HCT116 (cell line): ENCODE results near the gene SPTY2D1. TPM values are rescaled to one million over a fixed set of nuclear protein-coding genes. Genes with fewer than 3 reads are reported as not detected.

ENCODE experiments used
- ATAC-seq: fragments of 200-7000 bp; cut with Tn5 transposase; 2 replicates; pipeline ENCODE4 v1.9.1; 2020; ENCODE audit warnings: mild to moderate bottlenecking, moderate library complexity
- BruUV-seq: library from RNA; stranded (reverse); fragments of 400-500 nt; replicated peaks from 2 replicates; lab custom pipeline; 2021; lab: Mats Ljungman, UMichigan
- CTCF ChIA-PET: fragments of 300-600 bp; sonication (Branson Sonifier 250); formaldehyde crosslinking; loops from one replicate; lab custom pipeline; 2021; ENCODE audit warnings: antibody characterized with exemption; lab: Charles Lee
- POLR2A ChIA-PET: fragments of 300-600, 350-600 bp; sonication (Branson Sonifier 250); formaldehyde crosslinking; loops from one replicate; lab custom pipeline; 2021; ENCODE audit warnings: antibody characterized with exemption; lab: Charles Lee
- RAD21 ChIA-PET, 2 experiments: fragments of 300-600 bp; sonication (Branson Sonifier 250); formaldehyde crosslinking; loops; one replicate each; lab custom pipeline; 2023; ENCODE audit warnings: low total read pairs in 2 of 2; ENCODE audit not compliant: uncharacterized antibody in 2 of 2, unreplicated experiment in 2 of 2, low non-redundant PET in 1 of 2; lab: Charles Lee
- DNase-seq: peaks from one replicate; pipeline ENCODE4 v3.0.0-alpha.2; 2010; ENCODE audit warnings: low read depth, low spot score
- H2AFZ ChIP-seq: fragments of 200-600 bp; shearing (Covaris generic), sonication (generic); 2 replicates; pipeline ENCODE4 v1.6.1; 2017; ENCODE audit warnings: low read depth, mixed run types, mixed read lengths, antibody characterized with exemption, low read length; ENCODE audit not compliant: poor library complexity, severe bottlenecking
- H3K27ac ChIP-seq: 2 replicates; pipeline ENCODE4 v1.5.1; 2012; ENCODE audit warnings: low read depth, low read length
- H3K27me3 ChIP-seq: fragments of 200-600 bp; sonication (generic); 2 replicates; pipeline ENCODE4 v1.6.1; 2016; ENCODE audit warnings: mixed run types, low read length, mixed read lengths; ENCODE audit not compliant: insufficient read depth
- H3K36me3 ChIP-seq, 2 experiments: fragments of 200-500 bp in 1 of 2; fragments of 200-600 bp in 1 of 2; sonication (Bioruptor generic) in 1 of 2; sonication (generic) in 1 of 2; 2 replicates each; pipeline versions ENCODE4 v1.5.1 to v1.6.1; 2014 to 2016; ENCODE audit warnings: low read length in 2 of 2, inconsistent platforms in 1 of 2, mixed read lengths in 1 of 2, mixed run types in 1 of 2; ENCODE audit not compliant: insufficient read depth in 2 of 2, control insufficient read depth in 1 of 2
- H3K4me1 ChIP-seq, 2 experiments: fragments of 200-600 bp in 1 of 2; sonication (generic) in 1 of 2; 2 replicates each; pipeline versions ENCODE4 v1.5.1 to v1.6.1; 2012 to 2017; ENCODE audit warnings: low read length in 2 of 2, inconsistent platforms in 1 of 2, mild to moderate bottlenecking in 1 of 2, mixed read lengths in 1 of 2, mixed run types in 1 of 2, moderate library complexity in 1 of 2; ENCODE audit not compliant: insufficient read depth in 2 of 2, control insufficient read depth in 1 of 2
- H3K4me2 ChIP-seq: fragments of 200-600 bp; sonication (generic); 2 replicates; pipeline ENCODE4 v1.6.1; 2017; ENCODE audit warnings: mixed run types, low read length, mixed read lengths
- H3K4me3 ChIP-seq, 2 experiments: fragments of 200-600 bp in 1 of 2; sonication (generic) in 1 of 2; replicated peaks in 1 of 2; 2 replicates each; pipeline ENCODE4 v1.5.1; 2011 to 2016; ENCODE audit warnings: low read length in 2 of 2, control low read depth in 1 of 2, low read depth in 1 of 2, mild to moderate bottlenecking in 1 of 2, mixed read lengths in 1 of 2, mixed run types in 1 of 2
- H3K79me2 ChIP-seq: fragments of 200-600 bp; sonication (generic); 2 replicates; pipeline ENCODE4 v1.6.1; 2017; ENCODE audit warnings: mild to moderate bottlenecking, mixed run types, low read length, moderate library complexity, mixed read lengths; ENCODE audit not compliant: insufficient read depth
- H3K9ac ChIP-seq: fragments of 200-600 bp; sonication (generic); 2 replicates; pipeline ENCODE4 v1.6.1; 2016; ENCODE audit warnings: low read length, mixed read lengths
- H3K9me2 ChIP-seq: fragments of 200-600 bp; sonication (generic), shearing (Covaris generic); 2 replicates; pipeline ENCODE4 v1.6.1; 2017; ENCODE audit warnings: mixed run types, mild to moderate bottlenecking, moderate library complexity; ENCODE audit not compliant: insufficient read depth
- H3K9me3 ChIP-seq, 2 experiments: fragments of 200-500 bp in 1 of 2; fragments of 200-600 bp in 1 of 2; sonication (Bioruptor generic) in 1 of 2; sonication (generic) in 1 of 2; 2 replicates each; pipeline ENCODE4 v1.6.1; 2014 to 2017; ENCODE audit warnings: low read length in 2 of 2, mixed read lengths in 2 of 2, inconsistent platforms in 1 of 2, low read depth in 1 of 2, mild to moderate bottlenecking in 1 of 2, mixed run types in 1 of 2, moderate library complexity in 1 of 2; ENCODE audit not compliant: control insufficient read depth in 1 of 2, insufficient read depth in 1 of 2
- H4K20me1 ChIP-seq: fragments of 200-600 bp; sonication (generic), shearing (Covaris generic); 2 replicates; pipeline ENCODE4 v1.6.1; 2017; ENCODE audit warnings: mixed run types, mild to moderate bottlenecking, moderate library complexity; ENCODE audit not compliant: insufficient read depth
- CBX3 ChIP-seq: IDR thresholded peaks from 2 replicates; pipeline ENCODE4 v1.6.1; 2012; ENCODE audit warnings: low read depth
- EGR1 ChIP-seq: IDR thresholded peaks from 2 replicates; pipeline ENCODE4 v1.6.1; 2012; ENCODE audit warnings: low read depth
- EZH2 ChIP-seq: fragments of 200-600 bp; sonication (generic); IDR thresholded peaks from 2 replicates; pipeline ENCODE4 v1.6.1; 2017; ENCODE audit warnings: antibody characterized with exemption, mixed run types
- EZH2phosphoT487 ChIP-seq: fragments of 200-600 bp; IDR thresholded peaks from 2 replicates; pipeline ENCODE4 v1.6.1; 2018; ENCODE audit warnings: antibody characterized with exemption, borderline replicate concordance
- FOSL1 ChIP-seq: IDR thresholded peaks from 2 replicates; pipeline ENCODE4 v1.6.1; 2012; ENCODE audit warnings: low read depth
- JUND ChIP-seq: IDR thresholded peaks from 2 replicates; pipeline ENCODE4 v1.6.1; 2012
- MAX ChIP-seq: IDR thresholded peaks from 2 replicates; pipeline ENCODE4 v1.6.1; 2012
- POLR2A ChIP-seq: IDR thresholded peaks from 2 replicates; pipeline ENCODE4 v1.7.0; 2011; ENCODE audit warnings: borderline replicate concordance; ENCODE audit not compliant: insufficient read depth, insufficient read length; ENCODE audit errors: extremely low read depth
- POLR2AphosphoS5 ChIP-seq: IDR thresholded peaks from 2 replicates; pipeline ENCODE4 v1.6.1; 2011; ENCODE audit warnings: mild to moderate bottlenecking, low read depth, low read length, moderate library complexity
- RAD21 ChIP-seq: IDR thresholded peaks from 2 replicates; pipeline ENCODE4 v1.6.1; 2012; ENCODE audit warnings: low read depth, mild to moderate bottlenecking
- SIN3A ChIP-seq: IDR thresholded peaks from 2 replicates; pipeline ENCODE4 v1.6.1; 2012; ENCODE audit warnings: low read depth
- SP1 ChIP-seq: IDR thresholded peaks from 2 replicates; pipeline ENCODE4 v1.6.1; 2012; ENCODE audit warnings: low read depth
- TCF7L2 ChIP-seq: IDR thresholded peaks from 2 replicates; pipeline ENCODE4 v1.7.0; 2011; ENCODE audit warnings: borderline replicate concordance, inconsistent platforms; ENCODE audit not compliant: insufficient read depth, insufficient read length; ENCODE audit errors: extremely low read depth
- YY1 ChIP-seq: IDR thresholded peaks from 2 replicates; pipeline ENCODE4 v1.6.1; 2011; ENCODE audit warnings: low read length, low read depth, moderate library complexity, mild to moderate bottlenecking; ENCODE audit not compliant: insufficient replicate concordance; ENCODE audit errors: extremely low read depth
- ZFX ChIP-seq: fragments of 450-650 bp; IDR thresholded peaks from 2 replicates; pipeline ENCODE4 v1.6.1; 2017
- ZNF274 ChIP-seq: fragments of 200-500 bp; sonication (Bioruptor generic); IDR thresholded peaks from 2 replicates; pipeline ENCODE4 v1.6.1; 2014; ENCODE audit warnings: mild to moderate bottlenecking, low read depth, low read length, inconsistent platforms
- intact Hi-C: fragments of 100-400 bp; cut with micrococcal nuclease; formaldehyde crosslinking; loops from 2 replicates; pipeline ENCODE4 v1.10.0; 2022
- total RNA-seq: library from RNA; stranded (reverse); gene quantifications from one replicate; pipeline ENCODE4 v1.2.1, GENCODE V29; 2021; ENCODE audit not compliant: unreplicated experiment
- TF ChIP-seq, protein P1 (sequence below), 3 experiments: fragments of 200-600 bp in 1 of 3; sonication (generic) in 1 of 3; IDR thresholded peaks in 2 of 3; conservative IDR thresholded peaks in 1 of 3; 2 replicates each; pipeline ENCODE4 v1.5.1; 2012 to 2017; ENCODE audit warnings: low read depth in 2 of 3, low read length in 2 of 3, antibody characterized with exemption in 1 of 3, borderline replicate concordance in 1 of 3, control low read depth in 1 of 3, mild to moderate bottlenecking in 1 of 3, mixed read lengths in 1 of 3, mixed run types in 1 of 3, moderate library complexity in 1 of 3; ENCODE audit not compliant: insufficient read depth in 1 of 3
- TF ChIP-seq, protein P2 (sequence below): IDR thresholded peaks from 2 replicates; pipeline ENCODE4 v1.6.1; 2012
- TF ChIP-seq, protein P3 (sequence below): IDR thresholded peaks from 2 replicates; pipeline ENCODE4 v1.6.1; 2011; ENCODE audit warnings: mild to moderate bottlenecking, low read length, moderate library complexity; ENCODE audit not compliant: insufficient replicate concordance; ENCODE audit errors: extremely low read depth
- TF ChIP-seq, protein P4 (sequence below): IDR thresholded peaks from 2 replicates; pipeline ENCODE4 v1.6.1; 2012; ENCODE audit warnings: low read depth

Gene SPTY2D1
- total RNA-seq, 1 experiment from 2014 or later = 19.7 TPM

- POLR2A ChIA-PET = no interaction called here
- no peak for TF ChIP-seq SIN3A
- TF ChIP-seq CBX3 = no peak
- TF ChIP-seq, protein P1, sequence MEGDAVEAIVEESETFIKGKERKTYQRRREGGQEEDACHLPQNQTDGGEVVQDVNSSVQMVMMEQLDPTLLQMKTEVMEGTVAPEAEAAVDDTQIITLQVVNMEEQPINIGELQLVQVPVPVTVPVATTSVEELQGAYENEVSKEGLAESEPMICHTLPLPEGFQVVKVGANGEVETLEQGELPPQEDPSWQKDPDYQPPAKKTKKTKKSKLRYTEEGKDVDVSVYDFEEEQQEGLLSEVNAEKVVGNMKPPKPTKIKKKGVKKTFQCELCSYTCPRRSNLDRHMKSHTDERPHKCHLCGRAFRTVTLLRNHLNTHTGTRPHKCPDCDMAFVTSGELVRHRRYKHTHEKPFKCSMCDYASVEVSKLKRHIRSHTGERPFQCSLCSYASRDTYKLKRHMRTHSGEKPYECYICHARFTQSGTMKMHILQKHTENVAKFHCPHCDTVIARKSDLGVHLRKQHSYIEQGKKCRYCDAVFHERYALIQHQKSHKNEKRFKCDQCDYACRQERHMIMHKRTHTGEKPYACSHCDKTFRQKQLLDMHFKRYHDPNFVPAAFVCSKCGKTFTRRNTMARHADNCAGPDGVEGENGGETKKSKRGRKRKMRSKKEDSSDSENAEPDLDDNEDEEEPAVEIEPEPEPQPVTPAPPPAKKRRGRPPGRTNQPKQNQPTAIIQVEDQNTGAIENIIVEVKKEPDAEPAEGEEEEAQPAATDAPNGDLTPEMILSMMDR (IDR thresholded peaks at IDR 0.05 in 2 of 3, conservative IDR thresholded peaks at IDR 0.05 in 1 of 3; ENCODE audit: borderline replicate concordance in 1 of 3, insufficient read depth in 1 of 3, low read depth in 2 of 3, low read length in 2 of 3) = no peak
- no peak for TF ChIP-seq FOSL1
- no peak for TF ChIP-seq EZH2
- TF ChIP-seq, protein P2, sequence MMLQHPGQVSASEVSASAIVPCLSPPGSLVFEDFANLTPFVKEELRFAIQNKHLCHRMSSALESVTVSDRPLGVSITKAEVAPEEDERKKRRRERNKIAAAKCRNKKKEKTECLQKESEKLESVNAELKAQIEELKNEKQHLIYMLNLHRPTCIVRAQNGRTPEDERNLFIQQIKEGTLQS = no peak
- TF ChIP-seq EGR1 = no peak
- no peak for TF ChIP-seq YY1
- no peak for TF ChIP-seq JUND
- TF ChIP-seq ZFX = no peak
- TF ChIP-seq, protein P3, sequence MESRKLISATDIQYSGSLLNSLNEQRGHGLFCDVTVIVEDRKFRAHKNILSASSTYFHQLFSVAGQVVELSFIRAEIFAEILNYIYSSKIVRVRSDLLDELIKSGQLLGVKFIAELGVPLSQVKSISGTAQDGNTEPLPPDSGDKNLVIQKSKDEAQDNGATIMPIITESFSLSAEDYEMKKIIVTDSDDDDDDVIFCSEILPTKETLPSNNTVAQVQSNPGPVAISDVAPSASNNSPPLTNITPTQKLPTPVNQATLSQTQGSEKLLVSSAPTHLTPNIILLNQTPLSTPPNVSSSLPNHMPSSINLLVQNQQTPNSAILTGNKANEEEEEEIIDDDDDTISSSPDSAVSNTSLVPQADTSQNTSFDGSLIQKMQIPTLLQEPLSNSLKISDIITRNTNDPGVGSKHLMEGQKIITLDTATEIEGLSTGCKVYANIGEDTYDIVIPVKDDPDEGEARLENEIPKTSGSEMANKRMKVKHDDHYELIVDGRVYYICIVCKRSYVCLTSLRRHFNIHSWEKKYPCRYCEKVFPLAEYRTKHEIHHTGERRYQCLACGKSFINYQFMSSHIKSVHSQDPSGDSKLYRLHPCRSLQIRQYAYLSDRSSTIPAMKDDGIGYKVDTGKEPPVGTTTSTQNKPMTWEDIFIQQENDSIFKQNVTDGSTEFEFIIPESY = no peak
- TF ChIP-seq TCF7L2 = no peak
- TF ChIP-seq RAD21 = no peak
- no peak for TF ChIP-seq SP1
- no peak for TF ChIP-seq MAX
- no peak for TF ChIP-seq POLR2AphosphoS5
- no peak for TF ChIP-seq EZH2phosphoT487
- TF ChIP-seq POLR2A = no peak
- TF ChIP-seq ZNF274 = no peak
- TF ChIP-seq, protein P4, sequence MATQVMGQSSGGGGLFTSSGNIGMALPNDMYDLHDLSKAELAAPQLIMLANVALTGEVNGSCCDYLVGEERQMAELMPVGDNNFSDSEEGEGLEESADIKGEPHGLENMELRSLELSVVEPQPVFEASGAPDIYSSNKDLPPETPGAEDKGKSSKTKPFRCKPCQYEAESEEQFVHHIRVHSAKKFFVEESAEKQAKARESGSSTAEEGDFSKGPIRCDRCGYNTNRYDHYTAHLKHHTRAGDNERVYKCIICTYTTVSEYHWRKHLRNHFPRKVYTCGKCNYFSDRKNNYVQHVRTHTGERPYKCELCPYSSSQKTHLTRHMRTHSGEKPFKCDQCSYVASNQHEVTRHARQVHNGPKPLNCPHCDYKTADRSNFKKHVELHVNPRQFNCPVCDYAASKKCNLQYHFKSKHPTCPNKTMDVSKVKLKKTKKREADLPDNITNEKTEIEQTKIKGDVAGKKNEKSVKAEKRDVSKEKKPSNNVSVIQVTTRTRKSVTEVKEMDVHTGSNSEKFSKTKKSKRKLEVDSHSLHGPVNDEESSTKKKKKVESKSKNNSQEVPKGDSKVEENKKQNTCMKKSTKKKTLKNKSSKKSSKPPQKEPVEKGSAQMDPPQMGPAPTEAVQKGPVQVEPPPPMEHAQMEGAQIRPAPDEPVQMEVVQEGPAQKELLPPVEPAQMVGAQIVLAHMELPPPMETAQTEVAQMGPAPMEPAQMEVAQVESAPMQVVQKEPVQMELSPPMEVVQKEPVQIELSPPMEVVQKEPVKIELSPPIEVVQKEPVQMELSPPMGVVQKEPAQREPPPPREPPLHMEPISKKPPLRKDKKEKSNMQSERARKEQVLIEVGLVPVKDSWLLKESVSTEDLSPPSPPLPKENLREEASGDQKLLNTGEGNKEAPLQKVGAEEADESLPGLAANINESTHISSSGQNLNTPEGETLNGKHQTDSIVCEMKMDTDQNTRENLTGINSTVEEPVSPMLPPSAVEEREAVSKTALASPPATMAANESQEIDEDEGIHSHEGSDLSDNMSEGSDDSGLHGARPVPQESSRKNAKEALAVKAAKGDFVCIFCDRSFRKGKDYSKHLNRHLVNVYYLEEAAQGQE = no peak
- intact Hi-C loops = loop anchor here (2.0 kb wide), 1 partner anchor 33 kb away; the partner anchor contains the start of gene SPTY2D1
- H4K20me1 ChIP-seq = no peaks in the 10 kb centered on the region
- ATAC-seq (peak; percentile 21; the same call in 1 of the 2 replicates), DNase-seq (no peak)
- H3K4me1 ChIP-seq = peaks cover 14 to 31% of the 10 kb centered on the region in 2 experiments
- H3K9me3 ChIP-seq = no peaks in the 10 kb centered on the region
- H3K4me2 ChIP-seq = peak overlapping the region; percentile 74
- no peak overlapping the region; the same call in 1 of the 2 replicates for H3K9ac ChIP-seq
- BruUV-seq = no TSS peak
- H2AFZ ChIP-seq = peak overlapping the region; percentile 81
- CTCF ChIA-PET = no interaction called here
- no peaks in the 10 kb centered on the region for H3K9me2 ChIP-seq
- peak overlapping the region in 1 of 2 experiments; percentile 34; a peak in 1 of 4 replicates for H3K4me3 ChIP-seq
- H3K27me3 ChIP-seq = no peaks in the 10 kb centered on the region
- H3K27ac ChIP-seq = no peak overlapping the region
- H3K36me3 ChIP-seq = no peaks in the 10 kb centered on the region
- H3K79me2 ChIP-seq = no peaks in the 10 kb centered on the region
- RAD21 ChIA-PET = no interaction called here
These were observed 34.0 kb upstream of the SPTY2D1 start for GRCh38 chr11:18668131-18668530.
